Mesenchymal stem cell (in vitro differentiated cells and primary cell): ENCODE measurements around the gene PCNT.

Experiments used
- DNase-seq: peaks from one replicate; pipeline ENCODE4 v3.0.0-alpha.2; 2013
- H2AFZ ChIP-seq: one replicate; pipeline ENCODE4 v1.6.1; 2013; ENCODE audit warnings: low read depth, mild to moderate bottlenecking, control low read depth, inconsistent platforms, low read length, moderate library complexity
- H2AK5ac ChIP-seq: 2 replicates; pipeline ENCODE4 v1.6.1; 2013; ENCODE audit warnings: low read length, moderate library complexity, mild to moderate bottlenecking, inconsistent platforms; ENCODE audit not compliant: severe bottlenecking
- H2BK120ac ChIP-seq: one replicate; pipeline ENCODE4 v1.6.1; 2013; ENCODE audit warnings: low read depth, mild to moderate bottlenecking, inconsistent platforms, low read length, moderate library complexity
- H2BK12ac ChIP-seq, 2 experiments: one replicate each; pipeline ENCODE4 v1.6.1; 2013; ENCODE audit warnings: inconsistent platforms in 2 of 2, low read length in 2 of 2, mild to moderate bottlenecking in 2 of 2, moderate library complexity in 2 of 2, control low read depth in 1 of 2
- H2BK15ac ChIP-seq: one replicate; pipeline ENCODE4 v1.6.1; 2013; ENCODE audit warnings: mild to moderate bottlenecking, low read depth, inconsistent platforms; ENCODE audit not compliant: poor library complexity, severe bottlenecking
- H2BK5ac ChIP-seq: 2 replicates; pipeline ENCODE4 v1.6.1; 2013; ENCODE audit warnings: low read depth, mild to moderate bottlenecking, low read length, control low read depth, inconsistent platforms; ENCODE audit not compliant: poor library complexity, severe bottlenecking
- H3K14ac ChIP-seq, 2 experiments: one replicate each; pipeline ENCODE4 v1.6.1; 2013; ENCODE audit warnings: inconsistent platforms in 2 of 2, low read length in 2 of 2, control low read depth in 1 of 2, mild to moderate bottlenecking in 1 of 2, moderate library complexity in 1 of 2
- H3K18ac ChIP-seq, 2 experiments: one replicate each; pipeline ENCODE4 v1.6.1; 2013; ENCODE audit warnings: inconsistent platforms in 2 of 2, low read length in 2 of 2, control low read depth in 1 of 2, low read depth in 1 of 2, mild to moderate bottlenecking in 1 of 2
- H3K23ac ChIP-seq, 2 experiments: one replicate each; pipeline ENCODE4 v1.6.1; 2013; ENCODE audit warnings: inconsistent platforms in 2 of 2, low read length in 2 of 2, mild to moderate bottlenecking in 2 of 2, moderate library complexity in 2 of 2, control low read depth in 1 of 2
- H3K27ac ChIP-seq: 2 replicates; pipeline ENCODE4 v1.5.1; 2013; ENCODE audit warnings: mild to moderate bottlenecking, moderate library complexity, low read length, control low read depth, inconsistent platforms; ENCODE audit not compliant: poor library complexity, severe bottlenecking
- H3K27me3 ChIP-seq, 2 experiments: 2 replicates each; pipeline versions ENCODE4 v1.6.1 to v1.7.0; 2013; ENCODE audit warnings: low read length in 2 of 2, mild to moderate bottlenecking in 2 of 2, moderate library complexity in 2 of 2, control low read depth in 1 of 2, inconsistent platforms in 1 of 2; ENCODE audit not compliant: control insufficient read depth in 1 of 2, insufficient read depth in 1 of 2
- H3K36me3 ChIP-seq, 2 experiments: 2 replicates each; pipeline versions ENCODE4 v1.6.1 to v1.7.0; 2013; ENCODE audit warnings: low read length in 2 of 2, control low read depth in 1 of 2, inconsistent platforms in 1 of 2, low read depth in 1 of 2, mild to moderate bottlenecking in 1 of 2; ENCODE audit not compliant: insufficient read depth in 2 of 2, control insufficient read depth in 1 of 2
- H3K4ac ChIP-seq, 2 experiments: one replicate each; pipeline ENCODE4 v1.6.1; 2013; ENCODE audit warnings: inconsistent platforms in 2 of 2, low read length in 2 of 2, mild to moderate bottlenecking in 2 of 2, moderate library complexity in 2 of 2, control low read depth in 1 of 2, low read depth in 1 of 2
- H3K4me1 ChIP-seq: 2 replicates; pipeline ENCODE4 v1.6.1; 2013; ENCODE audit warnings: low read depth, low read length, control low read depth; ENCODE audit not compliant: control insufficient read depth, insufficient read depth
- H3K4me2 ChIP-seq: 2 replicates; pipeline ENCODE4 v1.6.1; 2013; ENCODE audit warnings: low read length, mild to moderate bottlenecking, inconsistent platforms; ENCODE audit not compliant: poor library complexity, severe bottlenecking
- H3K4me3 ChIP-seq, 2 experiments: 2 replicates each; pipeline versions ENCODE4 v1.5.1 to v1.7.0; 2013; ENCODE audit warnings: low read length in 2 of 2, mild to moderate bottlenecking in 2 of 2, control low read depth in 1 of 2, low read depth in 1 of 2; ENCODE audit not compliant: insufficient read depth in 1 of 2
- H3K79me1 ChIP-seq: replicated peaks from 2 replicates; pipeline ENCODE4 v1.6.1; 2013; ENCODE audit warnings: mild to moderate bottlenecking, control low read depth, low read length, inconsistent platforms; ENCODE audit not compliant: poor library complexity, severe bottlenecking
- H3K9ac ChIP-seq: 2 replicates; pipeline ENCODE4 v1.7.0; 2013; ENCODE audit warnings: mild to moderate bottlenecking, low read length, moderate library complexity
- H3K9me3 ChIP-seq: 2 replicates; pipeline ENCODE4 v1.7.0; 2013; ENCODE audit warnings: mild to moderate bottlenecking, low read length; ENCODE audit not compliant: control insufficient read depth
- H4K8ac ChIP-seq: one replicate; pipeline ENCODE4 v1.6.1; 2013; ENCODE audit warnings: inconsistent platforms, mild to moderate bottlenecking, low read length, moderate library complexity
- H4K91ac ChIP-seq: one replicate; pipeline ENCODE4 v1.6.1; 2013; ENCODE audit warnings: mild to moderate bottlenecking, low read length, inconsistent platforms
- WGBS: methylation state at CpG from one replicate; pipeline ENCODE4 v1.1.7; 2013; ENCODE audit warnings: mixed read lengths; 5-methylcytosine and 5-hydroxymethylcytosine counted together

The PCNT gene

GRCh38 chr21:46304437-46304836 lies 19.5 kb upstream of the PCNT start:
- no peak overlapping the region for H3K18ac ChIP-seq
- H4K8ac ChIP-seq, result no peak overlapping the region
- H3K9me3 ChIP-seq, result no peaks in the 10 kb centered on the region
- H2AK5ac ChIP-seq, result no peak overlapping the region
- no peak overlapping the region for H2BK12ac ChIP-seq
- no peak overlapping the region for H3K4me3 ChIP-seq
- no peak overlapping the region for H2BK15ac ChIP-seq
- WGBS, result 100% methylated on average over 5 of the region's 5 CpGs
- H3K23ac ChIP-seq, result no peak overlapping the region
- no peak overlapping the region for H3K4ac ChIP-seq
- no peak overlapping the region for H4K91ac ChIP-seq
- H2BK120ac ChIP-seq, result no peak overlapping the region
- no peak overlapping the region for H3K4me2 ChIP-seq
- H3K27ac ChIP-seq, result no peak overlapping the region
- no peaks in the 10 kb centered on the region for H3K79me1 ChIP-seq
- no peak for DNase-seq
- no peak overlapping the region for H2AFZ ChIP-seq
- H3K36me3 ChIP-seq, result peaks cover 20 to 21% of the 10 kb centered on the region in 2 experiments
- H3K9ac ChIP-seq, result no peak overlapping the region
- H3K14ac ChIP-seq, result no peak overlapping the region
- no peak overlapping the region for H2BK5ac ChIP-seq
- H3K27me3 ChIP-seq, result no peaks in the 10 kb centered on the region
- H3K4me1 ChIP-seq, result no peaks in the 10 kb centered on the region

- no peak for DNase-seq
- no peaks in the 10 kb centered on the region for H3K79me1 ChIP-seq
Measured at GRCh38 chr21:46304955-46305354, 19.0 kb upstream of the PCNT start.

GRCh38 chr21:46307625-46308024 lies 16.3 kb upstream of the PCNT start:
- no peak overlapping the region for H2BK12ac ChIP-seq
- no peak overlapping the region for H3K4me2 ChIP-seq
- no peak overlapping the region for H4K8ac ChIP-seq
- no peak overlapping the region for H2AK5ac ChIP-seq
- H3K4me3 ChIP-seq, result no peak overlapping the region
- WGBS, result 46% methylated on average over 2 of the region's 2 CpGs
- H2BK120ac ChIP-seq, result no peak overlapping the region
- H3K36me3 ChIP-seq, result peaks cover 5 to 18% of the 10 kb centered on the region in 2 experiments
- DNase-seq, result peak; percentile 43
- H3K27ac ChIP-seq, result no peak overlapping the region
- H2AFZ ChIP-seq, result no peak overlapping the region
- no peak overlapping the region for H2BK15ac ChIP-seq
- no peaks in the 10 kb centered on the region for H3K27me3 ChIP-seq
- H3K4ac ChIP-seq, result no peak overlapping the region
- H2BK5ac ChIP-seq, result no peak overlapping the region
- no peak overlapping the region for H3K23ac ChIP-seq
- no peak overlapping the region for H3K9ac ChIP-seq
- H3K14ac ChIP-seq, result no peak overlapping the region
- H3K4me1 ChIP-seq, result no peaks in the 10 kb centered on the region
- H4K91ac ChIP-seq, result no peak overlapping the region
- no peaks in the 10 kb centered on the region for H3K9me3 ChIP-seq
- no peak overlapping the region for H3K18ac ChIP-seq
- H3K79me1 ChIP-seq, result no peaks in the 10 kb centered on the region

More at GRCh38 chr21:46304955-46305354, 19.0 kb upstream of the PCNT start:
- H3K27me3 ChIP-seq, result no peaks in the 10 kb centered on the region
- no peak overlapping the region for H3K18ac ChIP-seq
- H2BK5ac ChIP-seq, result no peak overlapping the region
- H3K4ac ChIP-seq, result no peak overlapping the region
- H3K9ac ChIP-seq, result no peak overlapping the region
- no peak overlapping the region for H3K27ac ChIP-seq
- no peak overlapping the region for H2BK15ac ChIP-seq
- H3K23ac ChIP-seq, result no peak overlapping the region
- no peak overlapping the region for H3K14ac ChIP-seq
- H2BK12ac ChIP-seq, result no peak overlapping the region
- over 99% methylated on average over 10 of the region's 11 CpGs for WGBS
- no peak overlapping the region for H2AFZ ChIP-seq
- H3K4me2 ChIP-seq, result no peak overlapping the region
- H3K9me3 ChIP-seq, result no peaks in the 10 kb centered on the region
- H3K4me3 ChIP-seq, result no peak overlapping the region
- no peak overlapping the region for H4K8ac ChIP-seq
- H2AK5ac ChIP-seq, result no peak overlapping the region
- peaks cover 16 to 21% of the 10 kb centered on the region in 2 experiments for H3K36me3 ChIP-seq
- no peak overlapping the region for H4K91ac ChIP-seq
- no peak overlapping the region for H2BK120ac ChIP-seq
- no peaks in the 10 kb centered on the region for H3K4me1 ChIP-seq

GRCh38 chr21:46308431-46308830 lies 15.5 kb upstream of the PCNT start:
- H3K27me3 ChIP-seq, result no peaks in the 10 kb centered on the region
- no peak overlapping the region for H4K8ac ChIP-seq
- H3K9me3 ChIP-seq, result no peaks in the 10 kb centered on the region
- no peak overlapping the region for H3K18ac ChIP-seq
- no peak overlapping the region for H3K4ac ChIP-seq
- H3K14ac ChIP-seq, result no peak overlapping the region
- H2BK5ac ChIP-seq, result no peak overlapping the region
- H2BK12ac ChIP-seq, result no peak overlapping the region
- H3K79me1 ChIP-seq, result no peaks in the 10 kb centered on the region
- no peak overlapping the region for H2BK15ac ChIP-seq
- H3K23ac ChIP-seq, result no peak overlapping the region
- no peak overlapping the region for H3K4me3 ChIP-seq
- no peak overlapping the region for H2AK5ac ChIP-seq
- no peak overlapping the region for H3K9ac ChIP-seq
- no peak overlapping the region for H3K4me2 ChIP-seq
- no peak overlapping the region for H2BK120ac ChIP-seq
- H3K36me3 ChIP-seq, result peaks cover 5 to 24% of the 10 kb centered on the region in 2 experiments
- WGBS, result 99% methylated on average over 2 of the region's 2 CpGs
- no peak overlapping the region for H3K27ac ChIP-seq
- H2AFZ ChIP-seq, result no peak overlapping the region
- H3K4me1 ChIP-seq, result no peaks in the 10 kb centered on the region
- no peak overlapping the region for H4K91ac ChIP-seq
- no peak for DNase-seq
